SK-N-SH (cell line): ENCODE data around the gene SLC1A7.

Experiments used
- CHD2 ChIP-seq: fragments of 150-350 bp; IDR thresholded peaks from 2 replicates; pipeline ENCODE4 v1.6.1; 2018; ENCODE audit warnings: low read length; ENCODE audit not compliant: partially characterized antibody
- EZH2phosphoT487 ChIP-seq: fragments of 200-600 bp; sonication (generic); IDR thresholded peaks from 2 replicates; pipeline ENCODE4 v1.6.1; 2017; ENCODE audit warnings: low read depth, mixed run types, mild to moderate bottlenecking, antibody characterized with exemption, moderate library complexity, borderline replicate concordance
- IRF3 ChIP-seq: fragments of 150-350 bp; IDR thresholded peaks from 2 replicates; pipeline ENCODE4 v1.6.1; 2016; ENCODE audit warnings: mild to moderate bottlenecking, low read depth, low read length
- POLR2AphosphoS5 ChIP-seq: IDR thresholded peaks from 2 replicates; pipeline ENCODE4 v1.6.1; 2012; ENCODE audit warnings: low read depth, low read length
- TAF1 ChIP-seq: IDR thresholded peaks from 2 replicates; pipeline ENCODE4 v1.6.1; 2012; ENCODE audit warnings: low read depth, mild to moderate bottlenecking, low read length, moderate library complexity, borderline replicate concordance
- TF ChIP-seq, protein P1 (sequence below): fragments of 200-600 bp; sonication (generic); IDR thresholded peaks from 2 replicates; pipeline ENCODE4 v1.6.1; 2017; ENCODE audit warnings: antibody characterized with exemption, mild to moderate bottlenecking, moderate library complexity

DNA sequence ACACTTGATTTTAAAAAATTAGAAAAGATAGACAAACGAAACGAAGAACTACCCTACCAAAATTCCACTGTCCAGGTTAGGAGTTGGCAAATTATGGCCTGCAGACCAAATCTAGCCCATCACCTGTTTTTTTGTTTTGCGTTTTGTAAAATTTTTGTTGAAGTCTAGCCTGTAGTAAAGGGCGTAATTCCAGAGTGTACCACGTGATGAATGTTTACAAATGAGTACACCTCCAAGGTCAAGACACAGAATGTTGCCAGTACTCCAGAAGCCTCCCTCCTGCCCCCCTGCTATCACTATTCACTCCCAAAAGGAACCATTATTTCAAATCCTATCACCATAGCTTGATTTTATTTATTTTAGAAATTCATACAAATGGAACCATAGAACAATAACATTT lies 97.5 kb downstream of the SLC1A7 start:
- TF ChIP-seq, protein P1, sequence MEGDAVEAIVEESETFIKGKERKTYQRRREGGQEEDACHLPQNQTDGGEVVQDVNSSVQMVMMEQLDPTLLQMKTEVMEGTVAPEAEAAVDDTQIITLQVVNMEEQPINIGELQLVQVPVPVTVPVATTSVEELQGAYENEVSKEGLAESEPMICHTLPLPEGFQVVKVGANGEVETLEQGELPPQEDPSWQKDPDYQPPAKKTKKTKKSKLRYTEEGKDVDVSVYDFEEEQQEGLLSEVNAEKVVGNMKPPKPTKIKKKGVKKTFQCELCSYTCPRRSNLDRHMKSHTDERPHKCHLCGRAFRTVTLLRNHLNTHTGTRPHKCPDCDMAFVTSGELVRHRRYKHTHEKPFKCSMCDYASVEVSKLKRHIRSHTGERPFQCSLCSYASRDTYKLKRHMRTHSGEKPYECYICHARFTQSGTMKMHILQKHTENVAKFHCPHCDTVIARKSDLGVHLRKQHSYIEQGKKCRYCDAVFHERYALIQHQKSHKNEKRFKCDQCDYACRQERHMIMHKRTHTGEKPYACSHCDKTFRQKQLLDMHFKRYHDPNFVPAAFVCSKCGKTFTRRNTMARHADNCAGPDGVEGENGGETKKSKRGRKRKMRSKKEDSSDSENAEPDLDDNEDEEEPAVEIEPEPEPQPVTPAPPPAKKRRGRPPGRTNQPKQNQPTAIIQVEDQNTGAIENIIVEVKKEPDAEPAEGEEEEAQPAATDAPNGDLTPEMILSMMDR = no peak
- TF ChIP-seq TAF1 = no peak
- TF ChIP-seq EZH2phosphoT487 = no peak
- TF ChIP-seq CHD2 = no peak
- no peak for TF ChIP-seq POLR2AphosphoS5
- TF ChIP-seq IRF3 = no peak
